HL-60 (cell line): ENCODE results near the gene COL24A1.
A peak's percentile ranks its signal among the peaks of the same experiment; 100 is the strongest.

Source experiments
- DNase-seq, 2 experiments: peaks; one replicate each; pipeline ENCODE4 v3.0.0-alpha.2; 2010 to 2020; ENCODE audit warnings: low read depth in 1 of 2, low spot score in 1 of 2
- H3K27ac ChIP-seq: fragments of 250-450 bp; sonication (Bioruptor Pico); replicated peaks from 2 replicates; pipeline ENCODE4 v1.5.1; 2020; ENCODE audit warnings: mild to moderate bottlenecking, moderate library complexity
- H3K27me3 ChIP-seq: fragments of 250-450 bp; sonication (Bioruptor Pico); 2 replicates; pipeline ENCODE4 v1.5.1; 2021; ENCODE audit warnings: mild to moderate bottlenecking, moderate library complexity; ENCODE audit not compliant: insufficient read depth, poor library complexity, severe bottlenecking
- H3K4me3 ChIP-seq: replicated peaks from 2 replicates; pipeline ENCODE4 v1.5.1; 2011; ENCODE audit warnings: mild to moderate bottlenecking, control low read depth, low read length; ENCODE audit not compliant: insufficient read depth
- GABPA ChIP-seq: IDR thresholded peaks from 2 replicates; pipeline ENCODE4 v1.6.1; 2012; ENCODE audit warnings: low read depth
- POLR2AphosphoS5 ChIP-seq: IDR thresholded peaks from 2 replicates; pipeline ENCODE4 v1.6.1; 2012; ENCODE audit warnings: low read depth
- SPI1 ChIP-seq: IDR thresholded peaks from 2 replicates; pipeline ENCODE4 v1.6.1; 2012; ENCODE audit warnings: low read depth, mild to moderate bottlenecking, borderline replicate concordance
- TF ChIP-seq, protein P1 (sequence below): IDR thresholded peaks from one replicate; pipeline ENCODE4 v1.5.1; 2011; ENCODE audit warnings: low read length, control low read depth, inconsistent platforms; ENCODE audit not compliant: insufficient read depth
- TF ChIP-seq, protein P2 (sequence below): IDR thresholded peaks from 2 replicates; pipeline ENCODE4 v1.6.1; 2012; ENCODE audit warnings: low read depth; ENCODE audit not compliant: insufficient replicate concordance

The COL24A1 gene

DNA sequence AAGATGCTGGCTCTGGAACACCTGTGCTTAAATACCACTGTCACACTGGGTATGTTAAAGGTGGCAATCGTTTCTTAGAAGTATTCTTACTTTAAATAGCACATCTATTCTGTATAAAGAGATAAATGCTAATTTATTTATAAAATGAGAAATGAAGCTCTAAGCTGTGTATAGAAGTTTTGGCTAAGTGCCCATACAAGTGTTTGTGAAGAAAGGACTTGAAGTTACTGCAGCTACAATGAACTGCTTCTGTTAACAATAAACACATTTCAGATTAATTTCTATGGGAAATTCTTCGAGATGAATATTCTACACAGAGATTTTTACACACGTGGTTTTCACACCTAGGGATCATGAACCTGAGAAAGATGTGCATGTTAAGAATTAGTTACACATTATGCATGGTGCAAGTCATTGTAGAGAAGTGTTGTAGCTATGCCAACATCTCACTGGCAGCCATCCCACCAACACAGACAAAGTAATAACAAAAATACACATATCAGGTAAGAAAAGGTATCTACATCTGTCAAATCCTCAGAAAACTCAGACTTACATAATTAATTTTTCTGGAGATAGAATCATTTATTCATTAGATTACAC lies 16.2 kb downstream of the COL24A1 start:
- Histone ChIP-seq H3K27ac (no peak overlapping the region), H3K27me3 (no peaks in the 10 kb centered on the region), H3K4me3 (no peak overlapping the region)
- no peak for DNase-seq
- TF ChIP-seq SPI1: no peak
- no peak for TF ChIP-seq POLR2AphosphoS5
- TF ChIP-seq GABPA: no peak
- TF ChIP-seq, protein P1, sequence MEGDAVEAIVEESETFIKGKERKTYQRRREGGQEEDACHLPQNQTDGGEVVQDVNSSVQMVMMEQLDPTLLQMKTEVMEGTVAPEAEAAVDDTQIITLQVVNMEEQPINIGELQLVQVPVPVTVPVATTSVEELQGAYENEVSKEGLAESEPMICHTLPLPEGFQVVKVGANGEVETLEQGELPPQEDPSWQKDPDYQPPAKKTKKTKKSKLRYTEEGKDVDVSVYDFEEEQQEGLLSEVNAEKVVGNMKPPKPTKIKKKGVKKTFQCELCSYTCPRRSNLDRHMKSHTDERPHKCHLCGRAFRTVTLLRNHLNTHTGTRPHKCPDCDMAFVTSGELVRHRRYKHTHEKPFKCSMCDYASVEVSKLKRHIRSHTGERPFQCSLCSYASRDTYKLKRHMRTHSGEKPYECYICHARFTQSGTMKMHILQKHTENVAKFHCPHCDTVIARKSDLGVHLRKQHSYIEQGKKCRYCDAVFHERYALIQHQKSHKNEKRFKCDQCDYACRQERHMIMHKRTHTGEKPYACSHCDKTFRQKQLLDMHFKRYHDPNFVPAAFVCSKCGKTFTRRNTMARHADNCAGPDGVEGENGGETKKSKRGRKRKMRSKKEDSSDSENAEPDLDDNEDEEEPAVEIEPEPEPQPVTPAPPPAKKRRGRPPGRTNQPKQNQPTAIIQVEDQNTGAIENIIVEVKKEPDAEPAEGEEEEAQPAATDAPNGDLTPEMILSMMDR: no peak
- TF ChIP-seq, protein P2, sequence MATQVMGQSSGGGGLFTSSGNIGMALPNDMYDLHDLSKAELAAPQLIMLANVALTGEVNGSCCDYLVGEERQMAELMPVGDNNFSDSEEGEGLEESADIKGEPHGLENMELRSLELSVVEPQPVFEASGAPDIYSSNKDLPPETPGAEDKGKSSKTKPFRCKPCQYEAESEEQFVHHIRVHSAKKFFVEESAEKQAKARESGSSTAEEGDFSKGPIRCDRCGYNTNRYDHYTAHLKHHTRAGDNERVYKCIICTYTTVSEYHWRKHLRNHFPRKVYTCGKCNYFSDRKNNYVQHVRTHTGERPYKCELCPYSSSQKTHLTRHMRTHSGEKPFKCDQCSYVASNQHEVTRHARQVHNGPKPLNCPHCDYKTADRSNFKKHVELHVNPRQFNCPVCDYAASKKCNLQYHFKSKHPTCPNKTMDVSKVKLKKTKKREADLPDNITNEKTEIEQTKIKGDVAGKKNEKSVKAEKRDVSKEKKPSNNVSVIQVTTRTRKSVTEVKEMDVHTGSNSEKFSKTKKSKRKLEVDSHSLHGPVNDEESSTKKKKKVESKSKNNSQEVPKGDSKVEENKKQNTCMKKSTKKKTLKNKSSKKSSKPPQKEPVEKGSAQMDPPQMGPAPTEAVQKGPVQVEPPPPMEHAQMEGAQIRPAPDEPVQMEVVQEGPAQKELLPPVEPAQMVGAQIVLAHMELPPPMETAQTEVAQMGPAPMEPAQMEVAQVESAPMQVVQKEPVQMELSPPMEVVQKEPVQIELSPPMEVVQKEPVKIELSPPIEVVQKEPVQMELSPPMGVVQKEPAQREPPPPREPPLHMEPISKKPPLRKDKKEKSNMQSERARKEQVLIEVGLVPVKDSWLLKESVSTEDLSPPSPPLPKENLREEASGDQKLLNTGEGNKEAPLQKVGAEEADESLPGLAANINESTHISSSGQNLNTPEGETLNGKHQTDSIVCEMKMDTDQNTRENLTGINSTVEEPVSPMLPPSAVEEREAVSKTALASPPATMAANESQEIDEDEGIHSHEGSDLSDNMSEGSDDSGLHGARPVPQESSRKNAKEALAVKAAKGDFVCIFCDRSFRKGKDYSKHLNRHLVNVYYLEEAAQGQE: no peak

DNA sequence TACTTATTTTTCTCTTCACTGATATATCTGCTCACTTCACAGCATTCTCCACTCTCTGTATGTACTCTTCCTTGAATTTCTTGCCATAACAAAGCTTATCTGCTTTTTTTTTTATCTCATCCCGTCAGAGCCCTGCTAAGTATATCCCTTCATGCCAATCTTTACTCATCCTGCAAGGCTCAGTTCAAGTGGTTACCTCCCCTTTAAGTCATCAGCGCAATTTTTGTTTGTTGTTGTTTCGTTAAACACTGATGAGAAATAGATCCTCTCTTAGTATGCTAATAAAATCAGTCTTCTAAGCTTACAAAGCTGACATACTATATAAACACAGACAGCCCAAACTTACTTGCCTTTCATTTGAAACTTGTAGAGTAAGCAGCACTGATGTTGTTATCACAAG lies 17.8 kb downstream of the COL24A1 start:
- no peak for TF ChIP-seq GABPA
- TF ChIP-seq, protein P1: no peak
- TF ChIP-seq, protein P2: no peak
- no peak for TF ChIP-seq SPI1
- TF ChIP-seq POLR2AphosphoS5: no peak
- Histone ChIP-seq H3K4me3 (no peak overlapping the region), H3K27ac (no peak overlapping the region), H3K27me3 (no peaks in the 10 kb centered on the region)
- no peak for DNase-seq

DNA sequence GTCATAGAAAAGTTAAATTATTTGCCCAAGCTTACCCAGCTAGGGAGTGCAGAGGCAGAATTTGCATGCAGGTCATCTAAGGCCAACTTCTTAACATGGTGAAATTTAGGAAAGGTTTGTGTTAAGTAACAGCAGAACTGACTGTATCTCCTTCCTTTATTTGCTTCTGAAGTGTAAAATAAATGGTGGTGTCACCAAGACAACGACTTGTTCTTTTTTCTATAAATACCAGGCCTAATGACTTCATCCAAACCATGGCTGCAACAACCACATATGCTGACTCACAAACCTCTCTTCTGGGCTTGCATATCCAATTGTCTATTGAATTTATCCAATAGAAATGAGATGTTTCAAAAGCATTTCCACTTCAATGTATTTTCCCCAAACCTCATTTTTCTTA lies 19.1 kb downstream of the COL24A1 start:
- Histone ChIP-seq H3K27ac (no peak overlapping the region), H3K27me3 (no peaks in the 10 kb centered on the region), H3K4me3 (no peak overlapping the region)
- TF ChIP-seq SPI1 (no peak), POLR2AphosphoS5 (no peak), GABPA (no peak)
- TF ChIP-seq, protein P1: no peak
- TF ChIP-seq, protein P2: no peak
- peak in 1 of 2 experiments; percentile 75 for DNase-seq
